ENCODE results near the gene XK.
"Not testable (repeated sequence)": the region's sequence is repeated elsewhere in the genome, so short reads cannot be mapped to it uniquely, and the experiment has no call there.

The XK gene

GRCh38 chrX:37759351-37759750, 73.8 kb downstream of the XK start:
- DNase-seq, result no peak

GRCh38 chrX:37759878-37760418, 74.4 kb downstream of the XK start:
- no peak for DNase-seq

GRCh38 chrX:37763400-37763799, 77.8 kb downstream of the XK start:
- DNase-seq, result no peak

- DNase-seq, result no peak
These were observed 79.9 kb downstream of the XK start for GRCh38 chrX:37765507-37765906.

- DNase-seq, result no peak
These were observed 81.8 kb downstream of the XK start for GRCh38 chrX:37767430-37767829.

- not testable (repeated sequence) for DNase-seq
These were observed 83.3 kb downstream of the XK start for GRCh38 chrX:37768866-37769265.

GRCh38 chrX:37776283-37776986, 90.8 kb downstream of the XK start:
- DNase-seq, result no peak

GRCh38 chrX:37776987-37777325, 91.4 kb downstream of the XK start:
- no peak for DNase-seq

- DNase-seq, result no peak
These were observed 94.3 kb downstream of the XK start, which contains the start of gene CYBB for GRCh38 chrX:37779857-37780256. Gene CYBB (plus strand): TSS chrX:37780059. CDS start chrX:37780078, 19 bp downstream.

GRCh38 chrX:37781081-37781480, 95.5 kb downstream of the XK start:
- DNase-seq, result no peak
